ENCODE measurements around the gene VSX1.
A peak's percentile ranks its signal among the peaks of the same experiment; 100 is the strongest.

The VSX1 gene

DNA sequence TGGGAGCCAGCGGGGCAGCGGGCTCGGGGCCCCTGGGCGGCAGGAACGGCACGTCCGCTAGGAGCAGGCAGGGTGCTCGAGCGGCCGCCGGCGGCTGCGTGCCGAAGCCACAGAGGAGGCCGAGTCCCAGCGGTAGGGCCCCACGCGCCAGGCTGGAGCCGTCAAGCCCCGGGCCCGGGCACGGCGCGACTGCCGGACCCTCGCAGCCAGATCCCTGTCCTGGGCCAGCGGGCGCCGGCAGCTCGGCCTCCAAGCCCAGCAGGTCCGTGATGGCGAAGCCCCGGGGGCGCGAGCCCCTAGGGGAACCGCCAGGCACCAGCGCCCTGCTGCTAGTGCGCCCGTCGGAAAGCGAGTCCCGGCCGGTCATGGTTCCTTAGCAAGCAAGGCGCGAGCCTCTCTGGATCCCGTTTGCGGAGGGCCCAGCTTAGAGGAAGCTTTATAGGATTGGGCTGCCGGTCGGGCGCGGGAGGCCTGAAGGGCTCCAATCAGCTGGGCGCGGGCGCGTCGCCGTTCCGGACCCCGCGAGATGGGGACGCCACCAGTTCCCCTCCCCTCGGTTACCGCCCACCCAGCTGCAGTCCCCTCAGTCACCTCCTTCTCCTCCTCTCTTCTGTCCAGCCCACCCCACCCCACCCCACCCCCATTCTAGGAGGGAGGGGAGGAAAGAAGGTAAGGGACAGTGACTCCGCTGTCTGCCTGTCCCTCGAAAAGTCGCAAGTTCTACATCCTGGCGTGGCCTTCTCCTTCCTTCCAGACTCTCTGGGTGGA is at the start of gene VSX1:
TSS of gene VSX1 (minus strand) at position 412 of the 768 bp plus-strand sequence. CDS start at position 367, 45 bp downstream.
- H3K9me3 ChIP-seq (ENCODE audit: control insufficient read depth, low read depth, low read length), result no peaks in the 10 kb centered on the region
- H3K36me3 ChIP-seq (ENCODE audit: control insufficient read depth, low read depth, low read length), result no peaks in the 10 kb centered on the region
- no peak within 1 kb of the TSS for H3K27ac ChIP-seq (ENCODE audit: low read length)
- H3K9ac ChIP-seq (ENCODE audit: low read length), result no peak within 1 kb of the TSS
- peaks cover 100% of the 10 kb centered on the region for H3K27me3 ChIP-seq (ENCODE audit: control insufficient read depth, insufficient read depth, low read length)
- peak within 1 kb of the TSS; percentile 43 for H3K4me3 ChIP-seq (ENCODE audit: low read length)
- peaks cover 18% of the 10 kb centered on the region for H3K4me1 ChIP-seq (ENCODE audit: control insufficient read depth, low read depth, low read length)

DNA sequence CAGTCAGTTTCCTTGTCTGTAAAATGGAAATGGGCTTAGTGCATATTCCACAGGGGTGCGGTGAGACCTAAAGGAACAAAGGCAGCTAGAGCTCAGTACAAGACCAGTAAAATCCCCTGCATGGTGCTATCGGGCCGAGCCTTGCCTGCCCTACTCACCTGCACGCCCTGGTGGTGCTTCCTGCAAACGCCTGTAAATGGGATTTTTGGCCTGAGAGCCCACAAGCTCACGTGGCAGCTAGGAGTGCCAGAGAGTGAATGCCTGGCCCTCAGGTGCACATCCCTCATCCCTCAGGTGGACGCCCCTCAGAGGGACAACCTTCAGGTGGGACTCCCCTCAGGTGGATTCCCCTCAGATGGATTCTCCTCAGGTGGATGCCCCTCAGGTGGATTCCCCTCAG is 48.0 kb upstream of the VSX1 start:
- no peaks in the 10 kb centered on the region for H3K27me3 ChIP-seq (ENCODE audit: control insufficient read depth, insufficient read depth, low read length)

DNA sequence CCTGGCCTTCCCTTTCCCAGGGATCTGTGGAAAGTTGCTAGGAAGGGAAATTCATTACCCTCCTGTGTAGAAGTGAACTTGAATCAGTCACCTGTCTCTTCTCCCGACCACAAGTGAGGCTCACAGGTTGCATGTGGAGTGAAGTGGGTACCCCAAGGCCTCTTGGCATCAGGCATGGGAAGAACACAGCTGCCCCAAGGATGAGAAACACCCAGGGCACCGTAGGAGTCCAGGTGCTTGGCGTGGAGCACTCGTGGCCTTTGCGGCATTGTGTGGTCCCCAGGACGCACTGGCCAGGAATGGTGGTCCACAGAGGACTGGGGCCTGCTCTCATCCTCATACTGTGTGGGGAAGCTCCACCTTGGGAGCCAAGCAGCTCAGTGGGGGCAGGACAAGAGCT is 47.5 kb upstream of the VSX1 start:
- Histone ChIP-seq H3K27ac (ENCODE audit: low read length) (no peak overlapping the region), H3K9ac (ENCODE audit: low read length) (no peak overlapping the region), H3K4me3 (ENCODE audit: low read length) (no peak overlapping the region), H3K27me3 (ENCODE audit: control insufficient read depth, insufficient read depth, low read length) (no peaks in the 10 kb centered on the region), H3K4me1 (ENCODE audit: control insufficient read depth, low read depth, low read length) (no peaks in the 10 kb centered on the region), H3K36me3 (ENCODE audit: control insufficient read depth, low read depth, low read length) (no peaks in the 10 kb centered on the region), H3K9me3 (ENCODE audit: control insufficient read depth, low read depth, low read length) (no peaks in the 10 kb centered on the region)

More for the DNA sequence above, 48.0 kb upstream of the VSX1 start:
- no peak overlapping the region for H3K4me3 ChIP-seq (ENCODE audit: low read length)
- H3K36me3 ChIP-seq (ENCODE audit: control insufficient read depth, low read depth, low read length), result no peaks in the 10 kb centered on the region
- no peaks in the 10 kb centered on the region for H3K9me3 ChIP-seq (ENCODE audit: control insufficient read depth, low read depth, low read length)
- H3K4me1 ChIP-seq (ENCODE audit: control insufficient read depth, low read depth, low read length), result no peaks in the 10 kb centered on the region
- H3K27ac ChIP-seq (ENCODE audit: low read length), result no peak overlapping the region
- H3K9ac ChIP-seq (ENCODE audit: low read length), result no peak overlapping the region

DNA sequence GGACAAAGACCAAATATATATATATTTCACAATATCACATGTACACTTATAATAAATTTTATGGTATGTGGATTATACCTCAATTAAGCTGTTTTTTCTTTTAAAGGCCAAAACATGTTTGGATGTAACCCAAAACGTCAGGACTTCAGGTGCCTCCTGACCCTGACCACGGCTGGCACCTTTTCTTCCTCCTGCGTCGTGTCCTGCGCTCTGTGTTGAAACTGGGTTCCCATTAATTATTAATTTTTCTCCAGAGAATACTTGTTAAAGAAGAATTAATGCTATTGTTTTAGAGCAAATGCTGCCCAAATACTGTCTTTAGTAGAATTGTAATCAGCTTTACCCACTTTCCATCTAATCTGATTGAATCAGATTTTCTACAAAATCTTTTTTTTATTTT is 46.7 kb upstream of the VSX1 start:
- no peak overlapping the region for H3K27ac ChIP-seq (ENCODE audit: low read length)
- H3K36me3 ChIP-seq (ENCODE audit: control insufficient read depth, low read depth, low read length), result no peaks in the 10 kb centered on the region
- no peaks in the 10 kb centered on the region for H3K27me3 ChIP-seq (ENCODE audit: control insufficient read depth, insufficient read depth, low read length)
- H3K9me3 ChIP-seq (ENCODE audit: control insufficient read depth, low read depth, low read length), result no peaks in the 10 kb centered on the region
- H3K4me1 ChIP-seq (ENCODE audit: control insufficient read depth, low read depth, low read length), result no peaks in the 10 kb centered on the region
- H3K4me3 ChIP-seq (ENCODE audit: low read length), result no peak overlapping the region
- no peak overlapping the region for H3K9ac ChIP-seq (ENCODE audit: low read length)

DNA sequence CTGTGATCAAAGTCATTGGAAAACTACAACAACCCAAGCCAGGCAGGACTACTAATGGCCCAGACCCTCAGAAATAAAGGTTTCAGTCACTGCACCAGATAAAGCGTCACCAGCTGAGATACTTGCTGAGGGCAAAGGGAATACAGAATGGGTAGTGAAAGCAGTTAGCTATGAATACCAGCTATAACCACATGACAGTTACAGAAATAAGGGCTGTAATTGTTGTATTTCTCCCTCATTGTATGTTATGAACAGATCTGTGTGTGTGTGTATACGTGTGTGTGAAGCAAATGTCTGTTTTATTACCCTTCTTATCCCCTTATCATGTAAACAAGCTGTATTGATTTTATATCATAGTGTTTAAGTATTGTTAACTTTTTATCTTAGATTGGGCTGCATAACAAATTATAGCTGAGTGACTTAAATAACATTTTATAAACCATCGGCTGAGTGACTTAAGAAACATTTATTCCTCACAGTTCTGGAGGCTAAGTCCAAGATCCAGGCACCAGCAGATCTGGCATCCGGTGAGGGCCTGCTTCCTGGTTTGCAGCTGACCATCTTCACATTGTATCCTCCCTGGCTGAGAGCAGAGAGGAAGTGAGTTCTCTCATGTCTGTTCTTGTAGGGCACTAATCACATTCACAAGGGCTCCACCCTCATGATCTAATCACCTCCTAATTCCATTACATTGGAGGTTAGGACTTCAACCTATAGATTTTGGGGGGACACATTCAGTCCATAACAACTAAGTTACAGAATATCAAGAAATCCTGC is 46.0 kb upstream of the VSX1 start:
- no peak overlapping the region for H3K4me3 ChIP-seq (ENCODE audit: low read length)
- no peaks in the 10 kb centered on the region for H3K36me3 ChIP-seq (ENCODE audit: control insufficient read depth, low read depth, low read length)
- H3K4me1 ChIP-seq (ENCODE audit: control insufficient read depth, low read depth, low read length), result no peaks in the 10 kb centered on the region

DNA sequence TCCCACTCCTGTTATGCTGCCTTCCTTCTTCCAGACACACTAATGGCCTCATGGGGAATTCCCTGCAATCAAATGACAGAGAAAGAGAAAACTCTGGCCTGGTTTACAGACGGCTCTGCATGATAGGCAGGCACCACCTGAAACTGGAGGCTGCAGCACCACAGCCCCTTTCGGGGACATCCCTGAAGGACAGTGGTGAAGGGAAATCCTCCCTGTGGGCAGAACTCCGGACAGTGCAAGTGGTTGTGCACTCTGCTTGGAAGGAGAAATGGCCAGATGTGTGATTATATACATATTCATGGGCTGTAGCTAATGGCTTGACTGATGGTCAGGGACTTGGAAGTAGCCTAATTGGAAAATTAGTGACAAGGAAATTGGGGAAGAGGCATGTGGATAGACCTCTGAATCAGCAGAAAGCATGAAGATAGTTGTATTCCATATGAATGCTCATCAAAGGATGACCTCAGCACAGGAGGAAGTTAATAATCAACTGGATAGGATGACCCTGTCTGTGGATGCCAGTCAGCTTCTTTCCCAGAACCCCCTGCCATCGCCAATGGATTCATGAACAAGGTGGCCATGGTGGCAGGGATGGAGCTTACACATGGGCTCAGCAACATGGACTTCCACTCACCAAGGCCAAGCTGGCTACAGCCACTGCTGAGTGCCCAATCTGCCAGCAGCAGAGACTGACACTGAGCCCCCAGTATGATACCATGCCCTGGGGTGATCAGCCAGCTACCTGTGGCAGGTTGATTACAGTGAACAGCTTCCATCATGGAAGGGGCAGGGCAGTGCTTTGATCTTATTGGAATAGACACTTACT is 44.5 kb upstream of the VSX1 start:
- Histone ChIP-seq H3K27me3 (ENCODE audit: control insufficient read depth, insufficient read depth, low read length) (no peaks in the 10 kb centered on the region), H3K36me3 (ENCODE audit: control insufficient read depth, low read depth, low read length) (no peaks in the 10 kb centered on the region), H3K27ac (ENCODE audit: low read length) (no peak overlapping the region), H3K4me3 (ENCODE audit: low read length) (no peak overlapping the region), H3K9me3 (ENCODE audit: control insufficient read depth, low read depth, low read length) (no peaks in the 10 kb centered on the region), H3K4me1 (ENCODE audit: control insufficient read depth, low read depth, low read length) (no peaks in the 10 kb centered on the region), H3K9ac (ENCODE audit: low read length) (no peak overlapping the region)

More for the DNA sequence above, 46.0 kb upstream of the VSX1 start:
- Histone ChIP-seq H3K27me3 (ENCODE audit: control insufficient read depth, insufficient read depth, low read length) (no peaks in the 10 kb centered on the region), H3K27ac (ENCODE audit: low read length) (no peak overlapping the region), H3K9ac (ENCODE audit: low read length) (no peak overlapping the region), H3K9me3 (ENCODE audit: control insufficient read depth, low read depth, low read length) (no peaks in the 10 kb centered on the region)

DNA sequence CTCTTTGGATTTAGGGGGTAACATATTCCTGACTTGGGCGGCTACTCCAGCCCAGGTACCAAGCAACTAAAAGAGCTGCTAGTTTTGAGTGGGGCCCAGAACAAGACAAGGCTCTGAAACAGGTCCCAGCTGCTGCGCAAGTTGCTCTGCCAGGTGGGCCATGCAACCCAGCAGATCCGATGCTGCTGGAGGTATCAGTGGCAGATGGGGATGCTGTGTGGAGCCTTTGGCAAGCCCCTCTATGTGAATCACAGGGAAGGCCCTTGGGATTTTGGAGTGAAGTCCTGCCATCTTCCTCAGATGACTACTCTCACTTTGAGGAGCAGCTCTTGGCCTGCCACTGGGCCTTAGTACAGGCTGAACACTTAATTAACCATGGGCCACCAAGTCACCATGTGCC is 43.7 kb upstream of the VSX1 start:
- H3K27ac ChIP-seq (ENCODE audit: low read length), result no peak overlapping the region
- H3K4me3 ChIP-seq (ENCODE audit: low read length), result no peak overlapping the region
- H3K9ac ChIP-seq (ENCODE audit: low read length), result no peak overlapping the region
- no peaks in the 10 kb centered on the region for H3K9me3 ChIP-seq (ENCODE audit: control insufficient read depth, low read depth, low read length)
- no peaks in the 10 kb centered on the region for H3K27me3 ChIP-seq (ENCODE audit: control insufficient read depth, insufficient read depth, low read length)
- no peaks in the 10 kb centered on the region for H3K36me3 ChIP-seq (ENCODE audit: control insufficient read depth, low read depth, low read length)
- H3K4me1 ChIP-seq (ENCODE audit: control insufficient read depth, low read depth, low read length), result no peaks in the 10 kb centered on the region

DNA sequence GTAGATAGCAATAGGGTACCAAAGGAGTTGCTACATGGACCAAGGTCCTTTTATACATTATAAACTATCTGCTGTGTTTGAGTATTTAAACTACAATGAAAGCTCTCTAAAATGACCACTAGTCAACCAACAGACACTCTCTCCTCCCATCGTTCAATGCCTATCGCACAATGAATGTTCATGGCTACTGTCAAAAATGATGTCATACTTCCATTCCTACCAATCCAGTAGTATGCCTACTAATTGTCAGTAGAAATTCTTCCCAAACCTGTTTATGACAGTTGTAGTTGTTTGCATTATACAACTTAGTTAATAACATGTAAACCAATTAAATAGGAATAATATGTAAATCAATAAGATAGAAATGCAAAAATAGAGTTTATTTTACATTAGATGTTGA is 39.0 kb upstream of the VSX1 start:
- no peaks in the 10 kb centered on the region for H3K4me1 ChIP-seq (ENCODE audit: control insufficient read depth, low read depth, low read length)
- H3K27ac ChIP-seq (ENCODE audit: low read length), result no peak overlapping the region
- no peaks in the 10 kb centered on the region for H3K9me3 ChIP-seq (ENCODE audit: control insufficient read depth, low read depth, low read length)
- H3K9ac ChIP-seq (ENCODE audit: low read length), result no peak overlapping the region
- no peaks in the 10 kb centered on the region for H3K36me3 ChIP-seq (ENCODE audit: control insufficient read depth, low read depth, low read length)
- H3K4me3 ChIP-seq (ENCODE audit: low read length), result no peak overlapping the region
- H3K27me3 ChIP-seq (ENCODE audit: control insufficient read depth, insufficient read depth, low read length), result no peaks in the 10 kb centered on the region

DNA sequence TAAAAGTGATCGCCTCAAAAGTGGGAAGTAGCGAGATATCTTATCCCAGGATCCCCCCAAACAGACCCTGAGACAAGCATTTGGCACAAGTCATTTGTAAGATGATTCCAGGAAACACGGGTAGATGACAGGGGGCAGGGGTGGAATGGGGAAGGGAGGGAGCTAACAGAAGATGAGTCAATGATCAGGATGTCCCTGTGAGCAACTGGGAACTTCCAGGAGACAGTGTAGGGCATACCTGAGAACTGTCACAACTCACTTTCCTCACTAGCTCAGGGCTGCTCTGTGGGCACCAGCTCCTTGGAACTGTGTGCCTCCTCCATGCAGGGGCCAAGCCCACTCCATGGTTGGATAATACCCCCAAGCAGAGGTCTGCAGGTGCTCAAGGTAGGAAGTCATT is 38.5 kb upstream of the VSX1 start:
- H3K27me3 ChIP-seq (ENCODE audit: control insufficient read depth, insufficient read depth, low read length), result no peaks in the 10 kb centered on the region
- no peaks in the 10 kb centered on the region for H3K36me3 ChIP-seq (ENCODE audit: control insufficient read depth, low read depth, low read length)
- no peak overlapping the region for H3K9ac ChIP-seq (ENCODE audit: low read length)
- no peak overlapping the region for H3K4me3 ChIP-seq (ENCODE audit: low read length)
- H3K27ac ChIP-seq (ENCODE audit: low read length), result no peak overlapping the region
- no peaks in the 10 kb centered on the region for H3K4me1 ChIP-seq (ENCODE audit: control insufficient read depth, low read depth, low read length)
- H3K9me3 ChIP-seq (ENCODE audit: control insufficient read depth, low read depth, low read length), result no peaks in the 10 kb centered on the region

DNA sequence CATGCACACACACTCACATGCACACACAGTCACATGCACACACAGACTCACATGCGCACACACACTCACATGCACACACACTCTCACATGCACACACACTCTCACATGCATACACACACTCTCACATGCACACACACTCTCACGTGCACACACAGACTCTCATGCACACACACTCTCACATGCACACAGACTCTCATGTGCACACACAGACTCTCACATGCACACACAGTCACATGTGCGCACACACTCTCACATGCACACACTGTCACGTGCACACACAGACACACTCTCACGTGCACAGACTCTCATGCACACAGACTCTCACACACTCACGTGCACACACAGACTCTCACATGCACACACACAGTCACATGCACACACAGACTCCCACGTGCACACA is 36.6 kb upstream of the VSX1 start:
- H3K9me3 ChIP-seq (ENCODE audit: control insufficient read depth, low read depth, low read length), result no peaks in the 10 kb centered on the region
- H3K4me1 ChIP-seq (ENCODE audit: control insufficient read depth, low read depth, low read length), result no peaks in the 10 kb centered on the region
- no peak overlapping the region for H3K9ac ChIP-seq (ENCODE audit: low read length)
- no peak overlapping the region for H3K4me3 ChIP-seq (ENCODE audit: low read length)
- no peak overlapping the region for H3K27ac ChIP-seq (ENCODE audit: low read length)
- H3K27me3 ChIP-seq (ENCODE audit: control insufficient read depth, insufficient read depth, low read length), result no peaks in the 10 kb centered on the region
- no peaks in the 10 kb centered on the region for H3K36me3 ChIP-seq (ENCODE audit: control insufficient read depth, low read depth, low read length)

DNA sequence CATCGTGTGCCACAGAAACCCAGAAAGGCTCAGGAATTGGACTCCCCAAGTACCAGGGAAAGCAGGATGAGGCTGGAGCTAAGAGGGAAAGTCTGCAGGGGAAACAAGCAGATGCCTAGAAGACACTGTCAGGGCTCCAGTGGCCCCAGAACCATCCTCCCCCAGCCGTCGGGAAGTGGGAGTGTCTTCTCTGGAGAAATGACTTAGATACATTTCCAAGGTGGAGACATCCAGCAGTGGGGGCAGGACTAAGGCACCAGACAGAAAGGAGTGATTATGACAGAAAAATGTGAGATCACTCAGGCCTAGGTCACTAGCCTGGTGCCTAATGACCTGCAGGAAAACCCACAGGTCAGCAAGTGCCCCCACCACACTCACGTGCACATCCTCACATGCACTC is 36.0 kb upstream of the VSX1 start:
- Histone ChIP-seq H3K27ac (ENCODE audit: low read length) (no peak overlapping the region), H3K36me3 (ENCODE audit: control insufficient read depth, low read depth, low read length) (no peaks in the 10 kb centered on the region), H3K4me3 (ENCODE audit: low read length) (no peak overlapping the region), H3K4me1 (ENCODE audit: control insufficient read depth, low read depth, low read length) (no peaks in the 10 kb centered on the region), H3K9ac (ENCODE audit: low read length) (no peak overlapping the region), H3K27me3 (ENCODE audit: control insufficient read depth, insufficient read depth, low read length) (no peaks in the 10 kb centered on the region), H3K9me3 (ENCODE audit: control insufficient read depth, low read depth, low read length) (no peaks in the 10 kb centered on the region)
